GM21786 (cell line): ENCODE measurements around the gene MYOCD.

Experiments used
- ATAC-seq: cut with Tn5 transposase; IDR thresholded peaks from one replicate; pipeline ENCODE4 v1.9.1; 2021; ENCODE audit not compliant: unreplicated experiment

MYOCD gene

GRCh38 chr17:12693640-12694039 lies 27.9 kb downstream of the MYOCD start:
- no peak for ATAC-seq

- ATAC-seq: no peak
Measured at GRCh38 chr17:12706070-12706469, 40.4 kb downstream of the MYOCD start.

- no peak for ATAC-seq
Measured at GRCh38 chr17:12709063-12709462, 43.4 kb downstream of the MYOCD start.

GRCh38 chr17:12712415-12712814 lies 46.7 kb downstream of the MYOCD start:
- ATAC-seq: no peak

GRCh38 chr17:12712941-12713340 lies 47.3 kb downstream of the MYOCD start:
- no peak for ATAC-seq

GRCh38 chr17:12719948-12720347 lies 54.3 kb downstream of the MYOCD start:
- no peak for ATAC-seq

GRCh38 chr17:12721581-12721980 lies 55.9 kb downstream of the MYOCD start:
- ATAC-seq: no peak

GRCh38 chr17:12722282-12722681 lies 56.6 kb downstream of the MYOCD start:
- no peak for ATAC-seq

GRCh38 chr17:12726131-12726530 lies 60.4 kb downstream of the MYOCD start:
- ATAC-seq: no peak

- no peak for ATAC-seq
Measured at GRCh38 chr17:12727076-12727760, 61.5 kb downstream of the MYOCD start.

- ATAC-seq: no peak
Measured at GRCh38 chr17:12727881-12728280, 62.2 kb downstream of the MYOCD start.

GRCh38 chr17:12729086-12729485 lies 63.4 kb downstream of the MYOCD start:
- no peak for ATAC-seq

GRCh38 chr17:12730421-12730820 lies 64.7 kb downstream of the MYOCD start:
- no peak for ATAC-seq

GRCh38 chr17:12730931-12731521 lies 65.3 kb downstream of the MYOCD start:
- no peak for ATAC-seq

GRCh38 chr17:12731839-12732238 lies 66.1 kb downstream of the MYOCD start:
- no peak for ATAC-seq

- no peak for ATAC-seq
Measured at GRCh38 chr17:12732366-12732765, 66.7 kb downstream of the MYOCD start.

GRCh38 chr17:12734926-12735325 lies 69.2 kb downstream of the MYOCD start:
- no peak for ATAC-seq

GRCh38 chr17:12735517-12735916 lies 69.8 kb downstream of the MYOCD start:
- no peak for ATAC-seq

- ATAC-seq: no peak
Measured at GRCh38 chr17:12736526-12736925, 70.8 kb downstream of the MYOCD start.

- no peak for ATAC-seq
Measured at GRCh38 chr17:12737740-12738469, 72.2 kb downstream of the MYOCD start.

- no peak for ATAC-seq
Measured at GRCh38 chr17:12738624-12739023, 72.9 kb downstream of the MYOCD start.

- no peak for ATAC-seq
Measured at GRCh38 chr17:12739500-12739899, 73.8 kb downstream of the MYOCD start.
